AG04450 (cell line): Measurements from ENCODE around the gene ZNF324. TPM values are rescaled to one million over a fixed set of nuclear protein-coding genes. Genes with fewer than 3 reads are reported as not detected.
A peak's percentile ranks its signal among the peaks of the same experiment; 100 is the strongest.

Experiments
- CTCF ChIA-PET: fragments of 300-600, 350-600 bp; formaldehyde crosslinking; extraction: SDS; loops from one replicate; lab custom pipeline; 2022; ENCODE audit warnings: antibody characterized with exemption, inconsistent platforms; lab: Charles Lee
- POLR2A ChIA-PET: fragments of 350-600 bp; formaldehyde crosslinking; extraction: SDS; loops from one replicate; lab custom pipeline; 2021; ENCODE audit warnings: antibody characterized with exemption, inconsistent platforms; lab: Yijun Ruan, JAX
- DNase-seq: peaks from one replicate; pipeline ENCODE4 v3.0.0-alpha.2; 2011; ENCODE audit warnings: low read depth, low spot score
- H3K27ac ChIP-seq: one replicate; pipeline ENCODE4 v1.5.1; 2012; ENCODE audit warnings: low read depth, low read length, control low read depth
- H3K27me3 ChIP-seq: one replicate; pipeline ENCODE4 v1.6.0; 2012; ENCODE audit warnings: low read length; ENCODE audit not compliant: control insufficient read depth, insufficient read depth
- H3K4me3 ChIP-seq: 2 replicates; pipeline ENCODE4 v1.5.1; 2011; ENCODE audit warnings: mild to moderate bottlenecking, low read depth, low read length, control low read depth
- H3K9me3 ChIP-seq: 2 replicates; pipeline ENCODE4 v1.5.1; 2012; ENCODE audit warnings: low read length; ENCODE audit not compliant: control insufficient read depth, insufficient read depth
- polyA plus RNA-seq: library from polyadenylated mRNA; depleted of rRNA; stranded (reverse); fragments of >200 nt; gene quantifications from 2 replicates; pipeline ENCODE4 v1.2.3, GENCODE V29; 2011
- TF ChIP-seq, protein P1 (sequence below): IDR thresholded peaks from 2 replicates; pipeline ENCODE4 v1.5.1; 2011; ENCODE audit warnings: low read depth, low read length, control low read depth, inconsistent platforms

Gene ZNF324
- polyA plus RNA-seq, 1 experiment: 4.4 TPM

DNA sequence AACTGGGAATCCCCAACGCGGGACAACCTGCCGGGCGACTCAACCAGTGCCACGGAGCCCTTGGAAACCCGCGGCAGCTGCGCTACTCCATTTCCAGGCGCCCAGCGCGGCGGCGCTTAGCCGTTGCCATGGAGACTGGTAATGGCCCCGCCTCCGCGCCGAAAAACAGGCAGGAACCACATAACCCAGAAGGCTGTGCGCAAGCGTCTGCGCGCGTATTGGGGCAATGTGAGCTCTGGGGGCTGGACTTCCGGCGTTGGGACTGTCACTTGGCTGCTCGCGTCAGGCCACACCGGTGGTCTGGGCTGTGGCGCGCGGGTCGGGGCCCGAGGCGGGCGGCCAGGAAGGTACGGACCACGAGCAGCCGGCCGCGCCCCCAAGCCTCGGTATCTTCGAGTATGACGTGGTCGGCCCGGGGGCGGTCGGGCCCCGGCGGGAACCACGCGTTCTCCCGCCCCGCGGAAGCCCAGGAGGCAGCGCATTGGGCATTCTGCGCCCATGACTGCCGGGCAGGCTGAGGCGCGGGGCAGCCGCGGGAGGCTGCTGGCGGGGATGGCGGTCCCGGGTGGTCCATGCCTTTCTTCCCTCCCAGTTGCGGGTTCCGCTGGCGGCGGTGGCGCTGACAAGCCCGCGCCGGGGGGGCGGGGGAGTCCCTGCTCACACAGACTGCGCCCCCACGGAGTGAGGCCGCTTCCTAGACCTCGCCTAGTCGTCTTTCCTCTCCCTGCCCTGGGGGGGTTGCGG lies 15.3 kb upstream of the ZNF324 start, which contains the start of gene ZNF324B:
Gene ZNF324B (plus strand): TSS at position 265 of the 744 bp plus-strand sequence. CDS start 2,080 bp downstream, outside the sequence.
- ChIA-PET POLR2A (interaction anchor here (0.5 to 1.2 kb wide), 6 partner anchors 9 to 281 kb away, joined by 3 to 7 read pairs (median 4); partner anchors contain the start of genes TRIM28, ZBTB45, ZNF132 and ZNF584), CTCF (interaction anchor here (1.1 kb wide), 1 partner anchor 9 kb away, joined by 3 read pairs; no protein-coding TSS in a partner anchor)
- H3K4me3 ChIP-seq: peak within 1 kb of the TSS; percentile 69
- H3K27ac ChIP-seq: no peak within 1 kb of the TSS
- peak; percentile 78 for DNase-seq
- H3K27me3 ChIP-seq: peaks cover 2% of the 10 kb centered on the region
- TF ChIP-seq, protein P1, sequence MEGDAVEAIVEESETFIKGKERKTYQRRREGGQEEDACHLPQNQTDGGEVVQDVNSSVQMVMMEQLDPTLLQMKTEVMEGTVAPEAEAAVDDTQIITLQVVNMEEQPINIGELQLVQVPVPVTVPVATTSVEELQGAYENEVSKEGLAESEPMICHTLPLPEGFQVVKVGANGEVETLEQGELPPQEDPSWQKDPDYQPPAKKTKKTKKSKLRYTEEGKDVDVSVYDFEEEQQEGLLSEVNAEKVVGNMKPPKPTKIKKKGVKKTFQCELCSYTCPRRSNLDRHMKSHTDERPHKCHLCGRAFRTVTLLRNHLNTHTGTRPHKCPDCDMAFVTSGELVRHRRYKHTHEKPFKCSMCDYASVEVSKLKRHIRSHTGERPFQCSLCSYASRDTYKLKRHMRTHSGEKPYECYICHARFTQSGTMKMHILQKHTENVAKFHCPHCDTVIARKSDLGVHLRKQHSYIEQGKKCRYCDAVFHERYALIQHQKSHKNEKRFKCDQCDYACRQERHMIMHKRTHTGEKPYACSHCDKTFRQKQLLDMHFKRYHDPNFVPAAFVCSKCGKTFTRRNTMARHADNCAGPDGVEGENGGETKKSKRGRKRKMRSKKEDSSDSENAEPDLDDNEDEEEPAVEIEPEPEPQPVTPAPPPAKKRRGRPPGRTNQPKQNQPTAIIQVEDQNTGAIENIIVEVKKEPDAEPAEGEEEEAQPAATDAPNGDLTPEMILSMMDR: no peak
- H3K9me3 ChIP-seq: peaks cover 9% of the 10 kb centered on the region; the same call in 1 of the 2 replicates

DNA sequence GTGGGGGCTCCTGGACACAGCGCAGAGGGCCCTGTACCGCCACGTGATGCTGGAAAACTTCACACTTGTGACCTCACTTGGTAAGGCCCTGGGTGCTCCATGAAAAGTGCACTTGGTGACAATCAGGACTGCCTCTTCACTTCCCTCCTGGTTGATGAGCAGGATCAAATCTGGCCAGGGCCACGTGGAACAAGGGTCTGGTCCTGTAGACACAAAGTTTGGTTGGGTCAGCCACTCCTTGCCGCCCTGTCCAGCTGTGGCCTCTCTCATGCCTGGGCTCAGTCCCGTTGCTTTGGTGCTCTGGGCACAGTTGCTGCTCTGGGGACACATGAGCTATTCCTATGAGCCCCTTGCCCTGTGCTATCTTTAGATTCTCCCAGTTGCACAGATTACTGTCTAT lies 13.1 kb upstream of the ZNF324 start:
- ChIA-PET POLR2A (no interaction called here), CTCF (no interaction called here)
- Histone ChIP-seq H3K27me3 (no peaks in the 10 kb centered on the region), H3K27ac (no peak overlapping the region), H3K9me3 (peaks cover 9% of the 10 kb centered on the region; the same call in 1 of the 2 replicates), H3K4me3 (no peak overlapping the region)
- TF ChIP-seq, protein P1: no peak
- no peak for DNase-seq

DNA sequence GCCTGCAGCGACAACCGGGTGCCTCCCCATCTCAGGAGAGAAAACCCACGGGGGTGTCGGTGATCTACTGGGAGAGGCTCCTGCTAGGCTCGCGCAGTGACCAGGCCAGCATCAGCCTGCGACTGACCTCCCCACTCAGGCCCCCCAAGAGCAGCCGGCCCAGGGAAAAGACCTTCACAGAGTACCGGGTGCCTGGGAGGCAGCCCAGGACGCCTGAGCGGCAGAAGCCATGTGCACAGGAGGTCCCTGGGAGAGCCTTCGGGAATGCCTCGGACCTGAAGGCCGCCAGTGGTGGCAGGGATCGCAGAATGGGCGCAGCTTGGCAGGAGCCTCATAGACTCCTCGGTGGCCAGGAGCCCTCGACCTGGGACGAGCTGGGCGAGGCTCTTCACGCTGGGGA lies 11.6 kb upstream of the ZNF324 start:
- POLR2A ChIA-PET: no interaction called here
- Histone ChIP-seq H3K27me3 (no peaks in the 10 kb centered on the region), H3K27ac (no peak overlapping the region), H3K9me3 (no peaks in the 10 kb centered on the region), H3K4me3 (no peak overlapping the region)
- DNase-seq: no peak
- TF ChIP-seq, protein P1: no peak
- CTCF ChIA-PET: no interaction called here

DNA sequence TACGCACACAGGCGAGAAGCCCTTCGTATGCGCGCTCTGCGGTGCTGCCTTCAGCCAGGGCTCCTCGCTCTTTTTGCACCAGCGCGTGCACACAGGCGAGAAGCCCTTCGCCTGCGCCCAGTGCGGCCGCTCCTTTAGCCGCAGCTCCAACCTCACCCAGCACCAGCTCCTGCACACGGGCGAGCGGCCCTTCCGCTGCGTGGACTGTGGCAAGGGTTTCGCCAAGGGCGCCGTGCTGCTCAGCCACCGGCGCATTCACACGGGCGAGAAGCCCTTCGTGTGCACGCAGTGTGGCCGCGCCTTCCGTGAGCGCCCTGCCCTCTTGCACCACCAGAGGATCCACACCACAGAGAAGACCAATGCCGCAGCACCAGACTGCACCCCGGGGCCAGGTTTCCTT lies 10.8 kb upstream of the ZNF324 start:
- POLR2A ChIA-PET: no interaction called here
- DNase-seq: no peak
- H3K27me3 ChIP-seq: no peaks in the 10 kb centered on the region
- CTCF ChIA-PET: no interaction called here
- no peak overlapping the region for H3K4me3 ChIP-seq
- TF ChIP-seq, protein P1: no peak
- no peak overlapping the region for H3K27ac ChIP-seq
- no peaks in the 10 kb centered on the region for H3K9me3 ChIP-seq

DNA sequence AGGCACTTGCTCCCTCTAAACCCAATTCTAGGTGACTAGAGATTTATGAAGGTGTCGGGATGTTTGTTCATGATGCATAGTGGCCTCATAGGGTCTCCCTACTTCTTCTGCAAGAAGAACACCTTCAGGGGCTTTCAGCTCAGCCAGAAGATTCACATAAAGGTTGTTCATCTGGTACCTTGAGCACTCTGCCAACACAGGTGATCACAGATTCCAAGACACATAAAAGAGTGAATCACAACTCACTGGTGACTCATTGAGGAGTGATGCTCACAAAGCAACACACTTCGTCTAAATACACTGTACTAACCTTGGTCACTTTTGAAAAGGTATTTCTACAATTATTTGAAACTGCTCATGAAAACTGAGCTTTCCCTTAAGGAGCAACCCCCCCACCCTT lies 6.8 kb upstream of the ZNF324 start:
- H3K4me3 ChIP-seq: no peak overlapping the region
- no peak overlapping the region for H3K27ac ChIP-seq
- H3K9me3 ChIP-seq: no peaks in the 10 kb centered on the region
- TF ChIP-seq, protein P1: no peak
- H3K27me3 ChIP-seq: no peaks in the 10 kb centered on the region
- no peak for DNase-seq
- ChIA-PET POLR2A (interaction anchor here (0.7 kb wide), 1 partner anchor 9 kb away, joined by 3 read pairs; no protein-coding TSS in a partner anchor), CTCF (interaction anchor here (1.2 kb wide), 1 partner anchor 9 kb away, joined by 3 read pairs; the partner anchor contains the start of gene ZNF324B)
